Epidermal melanocyte (primary cell): ENCODE data around the gene CEP85.
"Not testable (repeated sequence)": the region's sequence is repeated elsewhere in the genome, so short reads cannot be mapped to it uniquely, and the experiment has no call there.

Source experiments
- DNase-seq: peaks from one replicate; pipeline ENCODE4 v3.0.0; 2011; ENCODE audit warnings: low spot score; ENCODE audit not compliant: insufficient read length

CEP85 gene

GRCh38 chr1:26307966-26308899 lies 74.2 kb downstream of the CEP85 start:
- DNase-seq, result not testable (repeated sequence)

- no peak for DNase-seq
Observed at GRCh38 chr1:26314501-26314900, 80.5 kb downstream of the CEP85 start.

- DNase-seq, result no peak
Observed at GRCh38 chr1:26315874-26316850, 82.2 kb downstream of the CEP85 start.

GRCh38 chr1:26317146-26317545 lies 83.1 kb downstream of the CEP85 start:
- no peak for DNase-seq

- DNase-seq, result no peak
Observed at GRCh38 chr1:26317612-26318337, 83.8 kb downstream of the CEP85 start, which contains the start of gene CD52. Gene CD52 (plus strand): TSS chr1:26317958. CDS start chr1:26318018, 60 bp downstream.

GRCh38 chr1:26318338-26319064 lies 84.5 kb downstream of the CEP85 start:
- no peak for DNase-seq

GRCh38 chr1:26320896-26321295 lies 86.9 kb downstream of the CEP85 start:
- no peak for DNase-seq

- DNase-seq, result peak; percentile 91
Observed at GRCh38 chr1:26321315-26322041, 87.5 kb downstream of the CEP85 start.

- no peak for DNase-seq
Observed at GRCh38 chr1:26322042-26322331, 88.0 kb downstream of the CEP85 start.

GRCh38 chr1:26323382-26323781 lies 89.4 kb downstream of the CEP85 start:
- DNase-seq, result no peak

- no peak for DNase-seq
Observed at GRCh38 chr1:26324550-26324949, 90.5 kb downstream of the CEP85 start.

GRCh38 chr1:26327956-26328362 lies 94.0 kb downstream of the CEP85 start:
- DNase-seq, result no peak
